Skeletal muscle tissue (tissue), 4 donors: ENCODE results near the gene ELOVL3. TPM values are rescaled to one million over a fixed set of nuclear protein-coding genes. Genes with fewer than 3 reads are reported as not detected.

Source experiments
- H3K27ac ChIP-seq: one replicate; pipeline ENCODE4 v1.7.0; 2013; ENCODE audit warnings: mild to moderate bottlenecking, low read depth, low read length, inconsistent platforms
- H3K27me3 ChIP-seq, 3 donors: one replicate each; pipeline ENCODE4 v1.7.0; 2013; ENCODE audit warnings: low read length in 3 of 3; ENCODE audit not compliant: control insufficient read depth in 3 of 3, insufficient read depth in 3 of 3
- H3K36me3 ChIP-seq, 3 donors: one replicate each; pipeline ENCODE4 v1.7.0; 2013; ENCODE audit warnings: low read length in 3 of 3; ENCODE audit not compliant: control insufficient read depth in 3 of 3, insufficient read depth in 3 of 3
- H3K4me1 ChIP-seq, 3 donors: one replicate each; pipeline ENCODE4 v1.7.0; 2013; ENCODE audit warnings: low read length in 3 of 3, mild to moderate bottlenecking in 3 of 3; ENCODE audit not compliant: control insufficient read depth in 3 of 3, insufficient read depth in 3 of 3
- H3K4me3 ChIP-seq, 3 donors: one replicate each; pipeline ENCODE4 v1.7.0; 2013; ENCODE audit warnings: low read length in 3 of 3
- H3K9ac ChIP-seq, 3 donors: one replicate each; pipeline ENCODE4 v1.7.0; 2013; ENCODE audit warnings: low read length in 3 of 3, mild to moderate bottlenecking in 3 of 3, moderate library complexity in 2 of 3, low read depth in 1 of 3
- H3K9me3 ChIP-seq, 3 donors: one replicate each; pipeline ENCODE4 v1.7.0; 2013; ENCODE audit warnings: low read length in 3 of 3; ENCODE audit not compliant: control insufficient read depth in 3 of 3
- total RNA-seq: library from RNA; depleted of rRNA; stranded (reverse); fragments of >200 nt; gene quantifications from one replicate; pipeline ENCODE4 v1.2.3, GENCODE V29; 2014
- donor health status: Osteomylitis.

Gene ELOVL3
- total RNA-seq, 1 donor from 2014 or later: not detected

- no peak overlapping the region for H3K27ac ChIP-seq
These were observed 9.9 kb downstream of the ELOVL3 start for GRCh38 chr10:102236006-102236405.

DNA sequence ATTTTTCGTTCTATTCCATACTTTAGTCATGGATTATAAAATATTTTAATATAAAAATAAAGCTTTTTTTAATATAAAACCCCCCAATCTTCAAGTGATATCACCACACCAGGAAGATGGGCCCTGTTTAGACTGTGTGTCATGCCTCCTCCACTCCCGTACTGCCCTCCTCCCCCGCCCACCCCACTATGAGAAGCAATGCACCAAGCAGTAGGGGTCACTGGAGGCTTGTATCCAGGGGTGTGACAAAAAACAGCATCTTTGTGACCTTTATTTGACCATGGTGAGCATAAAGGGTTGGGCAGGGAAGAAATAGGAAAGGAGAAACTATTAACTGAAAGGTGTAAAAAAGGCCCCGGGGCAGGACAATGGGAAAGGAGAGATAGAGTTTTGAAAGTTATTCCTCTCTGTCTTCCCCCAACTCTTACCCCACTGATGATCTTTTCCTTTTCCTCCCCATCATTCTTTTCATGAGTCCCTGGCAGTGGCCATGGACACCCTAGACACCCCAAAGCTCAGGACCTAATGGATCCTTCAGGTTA lies 11.7 kb downstream of the ELOVL3 start:
- Histone ChIP-seq H3K36me3 (no peaks in the 10 kb centered on the region), H3K4me1 (peaks cover 25 to 82% (median 75%) of the 10 kb centered on the region in 3 donors), H3K27ac (no peak overlapping the region), H3K9ac (no peak overlapping the region), H3K9me3 (no peaks in the 10 kb centered on the region), H3K27me3 (peaks cover 0 to 5% (median 3%) of the 10 kb centered on the region in 3 donors), H3K4me3 (no peak overlapping the region)

More at GRCh38 chr10:102236006-102236405, 9.9 kb downstream of the ELOVL3 start:
- H3K36me3 ChIP-seq: no peaks in the 10 kb centered on the region
- peak overlapping the region in 1 of 3 donors; percentile 50 for H3K9ac ChIP-seq
- peaks cover 2 to 7% (median 6%) of the 10 kb centered on the region in 3 donors for H3K27me3 ChIP-seq
- H3K4me3 ChIP-seq: no peak overlapping the region
- peaks cover 13 to 70% (median 65%) of the 10 kb centered on the region in 3 donors for H3K4me1 ChIP-seq
- H3K9me3 ChIP-seq: no peaks in the 10 kb centered on the region

DNA sequence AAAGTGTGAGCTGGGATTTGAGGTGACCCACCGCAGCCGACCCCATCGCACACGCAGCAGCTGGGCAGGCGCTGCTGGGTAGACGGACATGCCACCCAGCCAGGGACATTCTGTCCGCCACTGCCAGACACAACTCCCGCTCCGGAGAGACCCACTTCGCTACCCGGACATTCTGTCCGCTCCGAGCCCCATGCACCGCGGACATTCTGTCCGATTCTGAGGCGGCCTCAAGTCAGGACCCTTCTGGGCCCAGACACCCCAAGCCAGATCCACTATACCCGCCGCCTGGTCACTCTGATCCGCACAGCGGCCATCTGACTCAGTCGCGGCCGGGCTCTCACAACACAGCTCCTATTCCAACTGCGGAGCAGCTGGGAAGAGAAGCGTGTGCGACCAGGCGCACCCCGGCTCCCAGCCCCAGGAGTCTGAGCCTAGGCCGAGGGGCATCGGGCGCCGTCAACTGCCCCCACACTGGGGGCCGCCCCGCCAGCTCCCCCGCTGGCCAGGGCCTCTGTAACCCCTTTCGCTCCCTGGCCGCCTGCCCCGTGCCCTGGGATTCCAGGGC lies 14.4 kb downstream of the ELOVL3 start:
- H3K9ac ChIP-seq: peak overlapping the region; percentile 87 to 90 (median 89)
- H3K4me3 ChIP-seq: peak overlapping the region; percentile 84 to 89 (median 87)
- no peaks in the 10 kb centered on the region for H3K9me3 ChIP-seq
- H3K36me3 ChIP-seq: no peaks in the 10 kb centered on the region
- H3K27me3 ChIP-seq: peaks cover 0 to 3% (median 0%) of the 10 kb centered on the region in 3 donors
- peaks cover 36 to 74% (median 72%) of the 10 kb centered on the region in 3 donors for H3K4me1 ChIP-seq
- H3K27ac ChIP-seq: peak overlapping the region; percentile 84

DNA sequence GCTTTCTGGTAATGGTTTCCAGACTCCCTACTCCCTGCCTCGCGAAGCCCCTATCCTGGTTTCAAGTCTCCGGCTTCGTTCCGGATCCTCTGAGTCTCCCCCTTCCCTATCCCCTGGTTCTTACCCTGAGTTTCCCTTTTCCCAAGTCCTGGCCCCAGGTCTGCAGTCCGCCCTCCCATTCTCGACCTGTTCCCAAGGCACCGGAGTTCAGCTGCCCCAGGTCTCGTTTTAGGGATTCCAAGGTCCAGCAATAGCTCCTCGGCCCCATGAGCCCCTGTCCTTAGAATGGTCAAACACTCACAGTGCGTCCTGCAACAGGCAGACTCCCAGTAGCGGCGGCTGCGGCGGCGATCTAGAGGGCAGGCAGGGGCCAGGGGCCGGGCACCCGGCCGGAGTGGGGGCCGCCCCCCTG lies 14.9 kb downstream of the ELOVL3 start:
- H3K36me3 ChIP-seq: no peaks in the 10 kb centered on the region
- H3K4me1 ChIP-seq: peaks cover 34 to 71% (median 68%) of the 10 kb centered on the region in 3 donors
- peak overlapping the region; percentile 84 for H3K27ac ChIP-seq
- no peaks in the 10 kb centered on the region for H3K9me3 ChIP-seq
- peaks cover 0 to 3% (median 0%) of the 10 kb centered on the region in 3 donors for H3K27me3 ChIP-seq
- H3K9ac ChIP-seq: peak overlapping the region; percentile 87 to 90 (median 89)
- peak overlapping the region; percentile 84 to 89 (median 87) for H3K4me3 ChIP-seq

DNA sequence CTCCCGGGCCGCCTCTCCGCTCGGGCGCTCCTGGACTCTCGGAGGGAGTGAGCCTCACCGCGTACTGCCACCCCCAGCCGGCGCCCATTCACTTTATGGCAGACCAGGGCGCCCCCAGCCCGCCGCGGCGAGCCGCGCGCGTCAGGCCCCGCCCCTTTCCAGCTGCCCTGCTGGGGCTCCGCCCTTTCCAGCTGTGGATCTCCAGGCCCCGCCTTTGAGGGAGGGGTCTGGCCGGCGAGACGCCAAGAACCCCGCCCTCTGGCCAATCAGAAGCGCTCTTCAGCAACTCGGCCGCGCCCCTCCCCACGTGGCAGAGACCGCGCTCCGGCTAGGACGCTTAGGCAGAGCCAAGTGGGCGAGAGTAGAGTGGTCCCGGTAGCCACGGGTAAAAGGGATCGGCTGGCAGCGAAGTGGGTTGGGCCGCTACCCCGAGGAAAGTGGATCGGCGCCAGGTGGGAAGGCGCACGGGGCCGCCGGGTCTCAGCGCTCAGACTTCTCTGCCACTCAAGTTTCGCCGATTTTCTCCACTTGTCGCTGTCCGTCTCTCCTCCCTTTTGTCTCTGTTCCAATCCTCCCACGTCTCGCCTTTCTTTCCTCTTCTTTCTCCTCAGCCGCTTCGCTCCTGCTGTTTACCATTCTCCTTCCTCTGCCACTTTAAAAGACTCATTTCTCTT lies 15.5 kb downstream of the ELOVL3 start, which contains the start of gene PITX3:
Gene PITX3, minus strand, starts transcription at position 69 of the 674 bp plus-strand sequence. CDS start 9,432 bp downstream, outside the sequence.
- Histone ChIP-seq H3K27me3 (peaks cover 0 to 3% (median 0%) of the 10 kb centered on the region in 3 donors), H3K9me3 (no peaks in the 10 kb centered on the region), H3K36me3 (no peaks in the 10 kb centered on the region), H3K27ac (peak within 1 kb of the TSS; percentile 84), H3K9ac (peak within 1 kb of the TSS; percentile 87 to 90 (median 89)), H3K4me3 (peak within 1 kb of the TSS; percentile 84 to 89 (median 87)), H3K4me1 (peaks cover 38 to 71% (median 68%) of the 10 kb centered on the region in 3 donors)

DNA sequence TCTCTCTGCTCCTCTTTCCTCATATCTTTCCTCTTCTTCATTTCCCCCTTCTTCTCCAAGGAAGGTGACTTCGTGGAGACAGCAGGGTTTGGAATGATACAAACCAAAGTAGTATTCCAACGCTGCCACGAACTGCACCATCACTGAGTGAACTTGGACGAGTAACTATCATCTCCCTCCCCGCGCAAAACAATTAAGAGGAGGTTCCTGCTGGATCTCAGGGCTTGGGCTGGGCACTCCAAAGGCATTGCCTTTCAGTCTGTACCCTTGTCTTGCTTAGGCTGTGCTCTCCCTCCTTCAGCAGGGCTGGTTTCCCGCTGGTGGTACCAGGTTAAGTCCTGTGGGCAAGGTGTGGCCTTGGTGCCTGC lies 16.0 kb downstream of the ELOVL3 start:
- Histone ChIP-seq H3K9me3 (no peaks in the 10 kb centered on the region), H3K36me3 (no peaks in the 10 kb centered on the region), H3K27me3 (peaks cover 0 to 3% (median 0%) of the 10 kb centered on the region in 3 donors), H3K4me3 (peak overlapping the region; percentile 62 to 87 (median 84)), H3K27ac (peak overlapping the region; percentile 84), H3K4me1 (peaks cover 44 to 71% (median 68%) of the 10 kb centered on the region in 3 donors), H3K9ac (peak overlapping the region; percentile 62 to 89 (median 70))

DNA sequence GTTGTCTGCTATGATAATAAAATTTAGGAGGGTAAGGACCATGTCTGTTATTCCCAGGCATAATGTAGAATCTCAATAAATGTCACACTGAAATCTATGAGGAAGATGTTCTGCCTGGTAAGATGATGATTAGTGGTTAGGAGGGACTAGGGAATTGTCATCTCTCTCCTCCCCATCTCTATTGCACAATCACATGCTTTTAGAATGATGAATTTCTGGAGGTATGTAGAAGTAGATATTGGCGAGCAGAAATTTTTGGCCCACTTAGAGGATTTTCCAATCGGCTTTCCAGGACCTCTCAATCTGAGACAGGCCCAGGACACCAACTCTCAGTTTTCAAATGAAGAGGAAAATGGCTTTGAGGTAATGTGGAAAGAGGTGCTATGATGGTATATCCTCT lies 17.2 kb downstream of the ELOVL3 start:
- Histone ChIP-seq H3K4me3 (no peak overlapping the region), H3K9me3 (no peaks in the 10 kb centered on the region), H3K4me1 (peaks cover 56 to 73% (median 70%) of the 10 kb centered on the region in 3 donors), H3K27ac (no peak overlapping the region), H3K36me3 (no peaks in the 10 kb centered on the region), H3K27me3 (peaks cover 0 to 3% (median 0%) of the 10 kb centered on the region in 3 donors), H3K9ac (peak overlapping the region in 1 of 3 donors; percentile 16)

DNA sequence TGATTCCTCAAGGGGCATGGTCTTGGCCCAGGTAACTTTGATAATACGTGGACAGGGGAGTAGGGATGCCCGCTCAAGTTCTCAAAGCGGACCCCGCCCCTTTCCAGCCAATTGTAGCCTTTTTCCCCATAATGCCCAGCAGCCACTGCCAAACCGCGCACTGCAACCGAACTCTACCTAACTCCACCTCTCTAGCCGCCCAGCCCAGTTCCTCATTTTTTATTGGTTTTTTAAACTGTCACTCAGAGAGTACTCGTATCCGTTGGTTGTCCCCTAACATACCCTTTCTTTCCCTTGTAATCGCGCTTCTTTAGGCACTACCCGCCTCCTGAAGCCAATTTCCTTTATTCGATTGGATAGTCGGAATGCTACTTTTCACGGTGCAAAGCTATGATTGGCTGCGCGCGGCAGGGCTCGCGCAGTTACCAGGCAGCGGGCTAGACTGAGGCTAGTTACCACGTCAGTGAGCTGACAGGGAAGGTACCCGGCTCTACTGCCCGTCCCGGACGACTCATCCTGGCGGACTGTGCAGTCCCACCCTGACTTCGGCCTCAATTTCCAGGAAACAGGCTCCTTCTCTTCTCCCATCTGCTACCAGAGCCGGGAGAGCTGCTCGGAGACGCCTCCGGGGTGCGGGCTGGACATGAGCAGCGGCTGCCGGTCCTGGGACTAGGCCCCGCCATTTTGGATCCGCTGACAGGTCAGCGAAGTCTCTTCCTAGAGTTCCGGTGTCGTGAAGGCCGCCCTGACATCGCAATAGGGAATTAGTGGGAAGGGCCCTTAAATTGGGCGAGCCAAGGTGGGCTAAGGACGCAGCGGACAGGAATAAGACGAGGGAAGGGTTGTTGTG lies 19.2 kb downstream of the ELOVL3 start, which contains the start of gene GBF1:
Gene GBF1, plus strand, starts transcription at position 451 of the 850 bp plus-strand sequence. CDS start 13,407 bp downstream, outside the sequence.
- peaks cover 59 to 63% (median 60%) of the 10 kb centered on the region in 3 donors for H3K4me1 ChIP-seq
- no peaks in the 10 kb centered on the region for H3K36me3 ChIP-seq
- peak within 1 kb of the TSS; percentile 96 to 100 (median 97) for H3K4me3 ChIP-seq
- no peaks in the 10 kb centered on the region for H3K9me3 ChIP-seq
- peaks cover 0 to 3% (median 0%) of the 10 kb centered on the region in 3 donors for H3K27me3 ChIP-seq
- H3K27ac ChIP-seq: peak within 1 kb of the TSS; percentile 95
- peak within 1 kb of the TSS; percentile 95 to 98 (median 98) for H3K9ac ChIP-seq

DNA sequence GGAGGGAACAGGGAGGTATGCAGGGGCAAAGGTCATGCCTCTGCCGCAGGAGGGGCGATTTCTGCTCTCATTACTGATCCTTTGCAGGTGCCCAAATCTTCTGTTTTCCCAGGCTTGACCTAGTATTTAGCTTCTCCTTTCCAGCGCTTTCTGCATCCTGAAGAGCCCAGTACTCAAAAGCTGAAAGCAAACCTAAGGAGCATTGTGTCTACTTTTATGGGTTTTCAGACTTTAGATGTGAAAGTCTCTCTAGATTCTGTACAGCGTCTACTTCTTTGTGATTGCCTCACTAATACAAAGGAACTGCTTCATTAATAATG lies 19.8 kb downstream of the ELOVL3 start:
- Histone ChIP-seq H3K4me1 (peaks cover 53 to 59% (median 54%) of the 10 kb centered on the region in 3 donors), H3K27me3 (peaks cover 0 to 3% (median 0%) of the 10 kb centered on the region in 3 donors), H3K9ac (peak overlapping the region; percentile 95 to 98 (median 98)), H3K4me3 (peak overlapping the region; percentile 96 to 100 (median 97)), H3K9me3 (no peaks in the 10 kb centered on the region), H3K27ac (peak overlapping the region; percentile 95), H3K36me3 (no peaks in the 10 kb centered on the region)
